ENCODE measurements around the gene SESN1. TPM values are rescaled to one million over a fixed set of nuclear protein-coding genes. Genes with fewer than 3 reads are reported as not detected.
A peak's percentile ranks its signal among the peaks of the same experiment; 100 is the strongest.
"Not testable (repeated sequence)": the region's sequence is repeated elsewhere in the genome, so short reads cannot be mapped to it uniquely, and the experiment has no call there.

Gene SESN1
- total RNA-seq (2014; rRNA removed; shearing (Covaris generic)), result 25.0 and 36.0 TPM in 2 replicates

GRCh38 chr6:109094416-109095035, at the start of gene SESN1:
Gene SESN1, minus strand, starts transcription at chr6:109094846. Its CDS starts 773 bp downstream, at chr6:109094073.
- in situ Hi-C loops (cut with HindIII; ENCODE audit: low sequenced_read_pairs), result no loop called here
- peak; percentile 94 for DNase-seq (ENCODE audit: low spot score)

- in situ Hi-C loops (cut with HindIII; ENCODE audit: low sequenced_read_pairs), result no loop called here
- DNase-seq (ENCODE audit: low spot score), result no peak
Observed at GRCh38 chr6:109143191-109143590, 48.5 kb upstream of the SESN1 start.

- in situ Hi-C loops (cut with HindIII; ENCODE audit: low sequenced_read_pairs); DNase-seq (ENCODE audit: low spot score): not testable (repeated sequence)
Observed at GRCh38 chr6:109142067-109142466, 47.4 kb upstream of the SESN1 start.

GRCh38 chr6:109139109-109139508, 44.5 kb upstream of the SESN1 start:
- no peak for DNase-seq (ENCODE audit: low spot score)
- in situ Hi-C loops (cut with HindIII; ENCODE audit: low sequenced_read_pairs), result no loop called here

- in situ Hi-C loops (cut with HindIII; ENCODE audit: low sequenced_read_pairs); DNase-seq (ENCODE audit: low spot score): not testable (repeated sequence)
Observed at GRCh38 chr6:109136530-109136929, 41.9 kb upstream of the SESN1 start.

- DNase-seq (ENCODE audit: low spot score), result not testable (repeated sequence)
Observed at GRCh38 chr6:109136039-109136438, 41.4 kb upstream of the SESN1 start.

GRCh38 chr6:109135600-109135999, 41.0 kb upstream of the SESN1 start:
- in situ Hi-C loops (cut with HindIII; ENCODE audit: low sequenced_read_pairs); DNase-seq (ENCODE audit: low spot score): not testable (repeated sequence)

More at GRCh38 chr6:109136039-109136438, 41.4 kb upstream of the SESN1 start:
- in situ Hi-C loops (cut with HindIII; ENCODE audit: low sequenced_read_pairs), result not testable (repeated sequence)

GRCh38 chr6:109130065-109130464, 35.4 kb upstream of the SESN1 start:
- in situ Hi-C loops (cut with HindIII; ENCODE audit: low sequenced_read_pairs), result no loop called here
- no peak for DNase-seq (ENCODE audit: low spot score)

- DNase-seq (ENCODE audit: low spot score), result no peak
- in situ Hi-C loops (cut with HindIII; ENCODE audit: low sequenced_read_pairs), result no loop called here
Observed at GRCh38 chr6:109125504-109125903, 30.9 kb upstream of the SESN1 start.

- in situ Hi-C loops (cut with HindIII; ENCODE audit: low sequenced_read_pairs), result no loop called here
- no peak for DNase-seq (ENCODE audit: low spot score)
Observed at GRCh38 chr6:109124219-109124618, 29.6 kb upstream of the SESN1 start.

GRCh38 chr6:109121411-109121810, 26.8 kb upstream of the SESN1 start:
- no peak for DNase-seq (ENCODE audit: low spot score)
- in situ Hi-C loops (cut with HindIII; ENCODE audit: low sequenced_read_pairs), result no loop called here

- in situ Hi-C loops (cut with HindIII; ENCODE audit: low sequenced_read_pairs), result no loop called here
- no peak for DNase-seq (ENCODE audit: low spot score)
Observed at GRCh38 chr6:109118871-109119354, 24.3 kb upstream of the SESN1 start.

- in situ Hi-C loops (cut with HindIII; ENCODE audit: low sequenced_read_pairs), result no loop called here
- no peak for DNase-seq (ENCODE audit: low spot score)
Observed at GRCh38 chr6:109118337-109118736, 23.7 kb upstream of the SESN1 start.

- in situ Hi-C loops (cut with HindIII; ENCODE audit: low sequenced_read_pairs), result no loop called here
- DNase-seq (ENCODE audit: low spot score), result no peak
Observed at GRCh38 chr6:109117346-109118035, 22.8 kb upstream of the SESN1 start.

- in situ Hi-C loops (cut with HindIII; ENCODE audit: low sequenced_read_pairs); DNase-seq (ENCODE audit: low spot score): not testable (repeated sequence)
Observed at GRCh38 chr6:109112663-109113062, 18.0 kb upstream of the SESN1 start.

GRCh38 chr6:109109663-109110062, 15.0 kb upstream of the SESN1 start:
- in situ Hi-C loops (cut with HindIII; ENCODE audit: low sequenced_read_pairs), result not testable (repeated sequence)

GRCh38 chr6:109105681-109106080, 11.0 kb upstream of the SESN1 start:
- in situ Hi-C loops (cut with HindIII; ENCODE audit: low sequenced_read_pairs), result no loop called here
- no peak for DNase-seq (ENCODE audit: low spot score)

More at GRCh38 chr6:109109663-109110062, 15.0 kb upstream of the SESN1 start:
- not testable (repeated sequence) for DNase-seq (ENCODE audit: low spot score)

GRCh38 chr6:109104512-109104911, 9.9 kb upstream of the SESN1 start:
- in situ Hi-C loops (cut with HindIII; ENCODE audit: low sequenced_read_pairs), result no loop called here
- no peak for DNase-seq (ENCODE audit: low spot score)

GRCh38 chr6:109103942-109104341, 9.3 kb upstream of the SESN1 start:
- DNase-seq (ENCODE audit: low spot score), result no peak
- in situ Hi-C loops (cut with HindIII; ENCODE audit: low sequenced_read_pairs), result no loop called here

GRCh38 chr6:109102762-109103161, 8.1 kb upstream of the SESN1 start:
- no peak for DNase-seq (ENCODE audit: low spot score)
- in situ Hi-C loops (cut with HindIII; ENCODE audit: low sequenced_read_pairs), result no loop called here

Data from G401 (cell line).